GM21723 (cell line): ENCODE results near the gene USF2.
"Not testable (repeated sequence)": the region's sequence is repeated elsewhere in the genome, so short reads cannot be mapped to it uniquely, and the experiment has no call there.

ENCODE experiments used
- ATAC-seq: cut with Tn5 transposase; IDR thresholded peaks from one replicate; pipeline ENCODE4 v1.9.1; 2021; ENCODE audit warnings: mild to moderate bottlenecking, moderate library complexity; ENCODE audit not compliant: unreplicated experiment

USF2 gene

GRCh38 chr19:35268536-35269437, at the start of gene USF2:
Gene USF2, plus strand, starts transcription at chr19:35268962. Its CDS starts 140 bp downstream, at chr19:35269102.
- ATAC-seq: peak; percentile 24

DNA sequence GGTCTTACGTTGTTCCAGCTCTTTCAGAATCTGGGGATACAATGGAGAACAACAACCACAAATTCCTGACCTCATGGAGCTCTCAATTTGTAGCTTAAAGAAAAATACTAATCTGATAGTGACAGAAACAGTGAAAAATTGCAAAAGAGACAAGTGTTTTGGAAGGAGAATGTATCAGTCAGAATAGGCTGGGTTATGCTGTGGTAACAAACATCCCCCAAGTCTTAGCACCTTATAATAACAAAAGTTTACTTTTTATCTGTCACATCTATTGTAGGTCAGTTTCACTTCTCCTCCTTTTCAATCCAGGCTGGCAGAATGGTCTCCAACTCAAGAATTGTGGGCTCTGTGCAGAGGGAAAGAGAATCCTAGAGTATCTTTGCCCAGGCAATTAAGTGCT, 49.8 kb upstream of the USF2 start:
- ATAC-seq: no peak

GRCh38 chr19:35220315-35220921, 48.3 kb upstream of the USF2 start:
- ATAC-seq: no peak

- ATAC-seq: not testable (repeated sequence)
Measured at GRCh38 chr19:35220973-35221590, 47.7 kb upstream of the USF2 start.

DNA sequence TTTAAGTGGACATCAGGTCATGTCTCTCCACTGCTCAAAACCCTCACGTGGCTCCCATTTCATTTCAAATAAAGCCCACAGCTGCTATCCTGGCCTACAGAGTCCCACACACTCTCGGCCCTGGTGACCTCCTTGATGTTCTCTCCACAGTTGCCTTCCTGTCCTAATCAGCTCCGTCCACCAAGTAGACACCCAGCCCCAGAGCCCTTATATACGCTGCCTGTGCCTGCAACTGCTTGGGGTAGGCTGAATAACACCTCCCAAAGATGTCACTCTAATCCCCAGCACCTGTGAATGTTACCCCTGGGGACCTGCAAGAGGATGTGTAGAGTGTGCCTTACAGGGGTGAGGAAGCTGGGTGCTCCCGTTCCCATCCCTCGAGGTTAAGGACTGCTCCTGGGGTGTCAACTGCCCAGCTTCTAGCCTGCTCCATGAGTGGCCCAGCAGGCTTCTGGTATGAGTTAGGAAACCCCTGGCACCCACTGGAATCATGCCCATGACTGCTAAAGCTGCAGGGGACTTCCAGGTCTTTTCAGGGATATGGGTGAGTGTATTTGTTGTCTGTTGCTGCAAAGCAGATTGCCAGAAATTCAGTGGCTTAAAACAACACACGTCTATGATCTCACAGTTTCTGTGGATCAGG, 46.3 kb upstream of the USF2 start:
- no peak for ATAC-seq

GRCh38 chr19:35223084-35223790, 45.5 kb upstream of the USF2 start:
- no peak for ATAC-seq

GRCh38 chr19:35223862-35224505, 44.8 kb upstream of the USF2 start:
- no peak for ATAC-seq

GRCh38 chr19:35224681-35225571, 43.8 kb upstream of the USF2 start:
- no peak for ATAC-seq

DNA sequence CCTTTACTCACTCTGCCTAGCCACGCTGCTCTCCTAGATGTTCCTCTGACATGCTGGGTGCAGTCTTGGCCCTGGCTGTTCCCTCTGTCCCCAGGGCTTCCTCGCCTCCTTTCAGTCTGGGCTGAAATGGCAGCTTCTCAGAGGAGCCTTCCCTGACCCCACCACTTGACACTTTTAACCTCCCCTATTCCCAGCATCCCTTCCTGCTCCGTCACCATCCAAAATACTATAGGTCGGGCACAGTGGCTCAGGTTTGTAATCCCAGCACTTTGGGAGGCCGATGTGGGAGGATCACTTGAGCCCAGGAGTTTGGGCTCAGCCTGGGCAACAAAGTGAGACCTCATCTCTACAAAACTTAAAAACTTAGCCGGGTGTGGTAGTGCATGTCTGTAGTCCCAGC, 42.8 kb upstream of the USF2 start:
- ATAC-seq: no peak

GRCh38 chr19:35226748-35227147, 42.0 kb upstream of the USF2 start:
- no peak for ATAC-seq

DNA sequence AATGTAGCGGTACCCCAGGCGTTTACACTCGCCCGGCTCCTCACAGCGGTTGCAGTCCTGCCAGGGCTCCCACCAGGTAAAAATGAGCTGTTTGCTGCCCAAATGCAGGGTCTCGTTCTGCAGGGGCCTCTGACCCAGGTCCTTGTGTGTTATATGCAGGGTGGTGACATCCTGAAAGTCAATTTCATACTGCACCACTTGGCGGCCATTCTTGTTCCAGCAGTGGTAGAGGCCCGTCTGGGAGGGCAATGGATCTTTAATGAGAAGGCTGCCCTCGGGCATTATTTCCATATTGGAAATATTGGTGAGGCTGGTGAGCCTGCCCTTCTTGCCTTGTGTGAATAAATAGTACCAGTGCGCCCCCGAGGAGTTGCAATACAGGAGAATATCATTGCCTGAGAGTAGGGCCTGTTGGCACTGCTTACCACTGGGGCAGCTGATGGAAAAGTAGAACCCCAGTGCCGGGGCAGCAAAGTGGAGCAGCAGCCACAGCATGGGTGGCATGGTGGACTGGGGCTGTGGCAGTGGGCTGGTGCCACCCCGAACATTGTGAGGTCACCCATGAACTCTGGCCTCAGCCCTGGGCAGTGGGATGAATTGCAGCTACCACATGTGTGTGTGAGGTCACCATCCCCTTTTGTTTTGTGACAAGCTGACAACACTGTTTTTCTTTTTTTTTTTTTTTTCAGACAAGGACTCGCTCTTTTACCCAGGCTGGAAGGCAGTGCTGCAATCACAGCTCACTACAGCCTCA, 40.4 kb upstream of the USF2 start, which contains the start of gene FAM187B:
FAM187B (minus strand) TSS at position 563 of the 754 bp plus-strand sequence; CDS start at position 504, 59 bp downstream.
- no peak for ATAC-seq

- ATAC-seq: no peak
Measured at GRCh38 chr19:35229601-35230000, 39.2 kb upstream of the USF2 start.

GRCh38 chr19:35231956-35232645, 36.7 kb upstream of the USF2 start:
- ATAC-seq: no peak

DNA sequence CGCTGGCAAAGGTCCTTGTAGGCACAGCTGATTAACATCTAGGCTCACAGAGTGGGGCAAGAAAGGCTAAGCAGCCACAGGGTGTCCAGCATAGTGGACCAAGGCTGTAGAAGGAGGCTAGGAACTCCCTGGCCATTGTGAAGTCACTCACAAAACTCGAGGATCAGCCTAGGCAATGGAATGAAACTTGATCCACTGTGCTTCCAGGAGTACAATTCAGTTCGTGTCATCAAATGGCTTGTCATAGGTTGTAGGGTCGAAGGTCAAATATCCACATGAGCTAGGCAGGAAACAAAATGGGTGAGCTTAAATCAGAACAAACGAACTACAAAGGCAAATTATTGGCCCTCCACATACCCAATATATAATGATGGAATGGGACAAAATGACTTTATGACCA, 35.9 kb upstream of the USF2 start:
- no peak for ATAC-seq

DNA sequence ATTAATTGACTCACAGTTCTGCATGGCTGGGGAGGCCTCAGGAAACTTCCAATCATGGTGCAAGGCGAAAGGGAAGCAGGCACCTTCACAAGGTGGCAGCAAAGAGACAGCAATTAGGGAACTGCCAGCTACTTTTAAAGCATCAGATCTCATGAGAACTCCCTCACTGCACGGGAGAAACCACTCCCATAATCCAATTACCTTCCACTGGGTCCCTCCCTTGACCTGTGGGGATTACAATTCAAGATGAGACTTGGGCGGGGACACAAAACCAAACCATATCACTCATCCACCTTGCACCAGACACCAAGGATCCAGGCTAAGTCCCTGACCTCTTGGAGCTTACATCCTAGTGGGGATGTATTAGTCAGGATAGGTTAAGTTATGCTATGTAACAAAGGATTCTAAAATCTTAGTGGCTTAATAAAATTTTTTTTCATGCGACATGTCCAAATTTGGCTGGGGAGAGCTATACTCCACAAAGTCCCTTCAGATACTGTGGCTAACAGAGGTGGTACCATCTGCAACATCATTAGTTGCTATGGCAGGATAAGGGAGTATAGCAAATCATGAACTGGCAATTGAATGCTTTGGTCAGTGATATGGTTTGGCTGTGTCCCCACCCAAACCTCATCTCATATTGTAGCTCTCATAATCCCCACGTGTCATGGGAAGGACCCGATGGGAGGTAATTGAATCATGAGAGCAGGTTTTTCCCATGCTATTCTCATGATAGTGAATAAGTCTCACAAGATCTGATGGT, 31.9 kb upstream of the USF2 start:
- ATAC-seq: no peak

GRCh38 chr19:35239597-35239996, 29.2 kb upstream of the USF2 start:
- ATAC-seq: not testable (repeated sequence)

DNA sequence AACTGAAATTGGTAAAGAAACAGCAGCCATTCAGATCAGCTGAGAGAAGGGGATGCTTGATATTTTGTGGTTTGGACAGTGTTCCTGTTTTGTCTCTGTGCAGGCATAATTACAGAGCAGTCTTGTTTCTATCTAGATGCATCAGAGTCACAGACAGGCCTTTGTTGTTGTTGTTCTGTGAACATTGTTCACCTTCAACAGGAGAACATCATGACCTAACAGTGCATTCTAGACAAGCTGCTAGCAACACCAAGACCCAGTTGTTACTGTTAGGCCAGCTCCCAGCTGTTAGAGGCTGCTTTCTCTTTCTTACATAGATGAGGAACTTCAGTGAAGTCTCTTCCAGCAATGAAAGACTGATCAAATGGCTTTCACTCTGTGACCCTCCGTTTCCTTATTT, 28.4 kb upstream of the USF2 start:
- ATAC-seq: no peak
